Medulla oblongata (tissue), 1 donor: ENCODE results near the gene RPS18.

Experiments
- DNase-seq: peaks from one replicate; pipeline ENCODE4 v3.0.0-alpha.2; 2015; ENCODE audit errors: extremely low spot score

RPS18 gene

GRCh38 chr6:33289784-33290315, 18.0 kb downstream of the RPS18 start:
- no peak for DNase-seq

DNA sequence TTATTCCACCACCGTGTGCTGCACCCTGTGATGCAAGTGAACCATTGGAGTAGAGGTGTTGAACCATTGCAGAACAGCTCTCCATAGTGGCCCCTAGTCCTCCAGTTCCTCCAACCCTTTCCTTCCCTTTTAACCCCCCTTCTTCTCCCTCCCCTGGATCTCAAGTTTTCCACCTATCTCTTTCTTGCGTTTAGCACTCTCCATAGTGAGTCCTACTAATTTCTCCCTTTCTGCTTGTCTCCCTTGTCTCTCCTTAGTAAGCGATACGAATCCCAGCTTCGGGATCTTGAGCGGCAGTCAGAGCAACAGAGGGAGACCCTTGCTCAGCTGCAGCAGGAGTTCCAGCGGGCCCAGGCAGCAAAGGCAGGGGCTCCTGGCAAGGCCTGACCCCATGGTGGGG, 18.6 kb downstream of the RPS18 start:
- DNase-seq = no peak

DNA sequence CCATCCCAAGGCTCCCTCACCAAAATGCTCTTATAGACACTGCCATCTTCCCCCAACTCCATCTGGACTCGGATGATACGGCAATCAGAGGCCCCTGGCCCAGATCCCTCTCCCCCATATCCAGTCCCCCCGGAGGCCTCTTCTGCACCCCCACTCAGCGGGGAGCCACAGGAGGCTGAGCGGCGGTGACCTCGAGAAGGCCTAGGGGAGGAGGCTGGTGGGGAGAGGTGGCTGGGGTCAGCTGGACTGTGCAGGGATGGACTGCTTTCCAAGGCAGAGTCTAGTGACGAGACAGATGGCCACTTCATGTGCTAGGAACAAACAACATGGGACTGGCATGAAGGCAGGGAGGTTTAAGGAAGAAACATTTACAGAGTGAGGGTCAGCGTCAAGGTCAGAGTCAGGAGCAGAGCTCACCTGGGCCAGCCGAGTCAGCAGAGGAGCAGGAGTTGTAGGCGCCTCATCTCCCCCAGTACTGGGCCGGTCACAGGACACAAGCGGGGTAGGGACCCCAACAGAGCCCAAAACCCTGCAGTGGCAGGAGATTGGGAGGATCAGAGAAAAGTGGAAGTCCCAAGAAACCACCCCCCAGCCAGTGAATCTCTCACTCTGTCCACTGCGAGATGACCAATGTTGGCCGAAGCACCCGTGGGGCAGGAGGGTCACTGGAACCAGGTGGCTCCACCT, 21.3 kb downstream of the RPS18 start:
- no peak for DNase-seq

- DNase-seq = no peak
Measured at GRCh38 chr6:33294086-33294823, 22.4 kb downstream of the RPS18 start.

- DNase-seq = no peak
Measured at GRCh38 chr6:33295621-33296369, 23.9 kb downstream of the RPS18 start.

GRCh38 chr6:33296797-33297405, 25.0 kb downstream of the RPS18 start:
- DNase-seq = no peak

DNA sequence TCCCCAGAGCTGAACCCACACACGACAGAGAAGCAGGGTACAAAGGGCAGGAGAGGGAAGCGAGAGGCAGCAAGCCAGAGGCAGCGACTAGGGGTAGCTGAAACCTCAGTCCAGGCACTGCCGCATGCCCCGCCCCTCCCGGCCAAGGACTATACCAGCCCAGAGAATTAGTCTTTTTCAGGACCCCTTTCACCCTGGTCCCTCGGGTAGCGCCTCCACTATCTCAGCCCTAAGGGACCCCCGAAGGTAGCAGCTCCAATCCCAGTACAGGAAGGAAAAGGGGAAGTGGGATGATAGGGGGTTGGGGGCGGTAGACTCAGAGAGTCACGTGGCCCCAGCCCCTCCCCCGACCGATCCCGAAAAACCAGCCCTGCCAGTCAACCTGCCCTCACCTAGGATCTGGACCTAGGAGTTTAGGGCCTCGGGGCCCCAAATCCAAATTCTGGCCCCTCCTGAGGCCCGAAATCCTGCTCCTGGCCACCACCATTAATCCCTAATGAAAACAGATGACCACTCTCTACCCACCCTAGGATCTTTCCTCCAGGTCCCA, 25.6 kb downstream of the RPS18 start:
- no peak for DNase-seq

DNA sequence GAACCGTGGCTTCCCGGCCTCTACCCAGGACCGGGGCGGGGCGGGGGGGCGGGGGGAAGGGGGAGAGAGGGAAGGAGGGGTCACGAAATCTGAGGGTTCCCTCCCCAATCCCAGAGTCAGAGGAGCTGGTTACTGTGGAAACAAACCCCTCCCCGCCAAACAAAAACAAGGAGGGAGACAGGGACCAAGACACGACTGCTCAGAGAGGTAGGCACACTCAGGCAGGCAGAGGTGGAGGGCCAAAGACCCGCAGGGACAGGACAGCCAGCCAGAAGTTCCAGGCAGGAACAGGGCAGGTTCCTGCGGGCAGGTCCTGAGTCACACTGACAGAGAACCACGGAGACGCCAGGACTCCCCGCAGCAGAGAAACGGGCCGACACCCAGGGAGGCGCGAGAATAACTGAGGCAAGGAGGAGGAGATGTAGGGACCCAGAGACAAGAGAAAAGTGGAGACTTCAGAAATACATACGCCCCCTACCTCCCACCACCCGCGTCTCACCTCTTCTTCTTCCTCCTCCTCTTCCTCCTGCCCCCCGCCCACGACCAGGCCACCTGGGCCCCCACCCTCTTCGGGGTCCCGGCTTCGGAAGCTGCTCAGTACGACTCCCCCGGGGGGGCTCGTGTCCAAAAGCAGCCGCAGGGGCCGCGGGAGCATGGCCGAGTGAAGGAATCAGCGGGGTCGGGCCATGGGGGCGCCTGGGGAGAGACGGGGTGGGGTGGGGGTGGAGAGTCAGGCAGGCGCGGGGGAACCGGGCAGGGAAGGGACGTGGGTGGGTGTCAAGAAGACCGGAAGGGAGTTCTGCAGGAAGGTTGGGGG, 26.3 kb downstream of the RPS18 start:
- peak; percentile 72 for DNase-seq

DNA sequence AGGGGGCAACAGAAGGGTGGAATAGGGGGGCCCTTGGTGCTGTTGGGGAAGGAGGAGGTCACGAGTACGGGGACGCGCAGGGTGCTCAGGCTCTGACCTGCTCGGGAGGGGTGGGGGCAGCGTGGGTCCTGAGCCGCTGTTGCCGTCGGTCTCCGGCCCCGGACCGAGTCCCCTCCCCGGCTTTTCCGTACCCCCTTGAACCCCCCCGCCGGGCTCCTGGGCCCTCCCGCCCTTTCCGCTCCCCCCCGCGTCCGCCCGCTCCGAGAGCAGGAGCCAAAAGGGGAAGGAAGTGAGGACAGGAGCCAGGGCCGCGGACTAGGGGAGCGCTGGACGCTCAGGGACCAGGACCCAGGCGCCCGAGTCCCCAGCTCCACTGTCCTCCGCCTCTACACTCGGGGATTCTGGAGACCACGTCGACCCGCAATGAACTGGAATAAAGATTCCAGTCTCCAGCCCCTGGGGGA, 26.9 kb downstream of the RPS18 start, which contains the start of gene RGL2:
RGL2 (minus strand) TSS at position 170 of the 464 bp plus-strand sequence. CDS start 332 bp downstream, outside the sequence.
- peak; percentile 89 for DNase-seq

- DNase-seq = peak; percentile 93
Measured at GRCh38 chr6:33299237-33299944, 27.5 kb downstream of the RPS18 start.

DNA sequence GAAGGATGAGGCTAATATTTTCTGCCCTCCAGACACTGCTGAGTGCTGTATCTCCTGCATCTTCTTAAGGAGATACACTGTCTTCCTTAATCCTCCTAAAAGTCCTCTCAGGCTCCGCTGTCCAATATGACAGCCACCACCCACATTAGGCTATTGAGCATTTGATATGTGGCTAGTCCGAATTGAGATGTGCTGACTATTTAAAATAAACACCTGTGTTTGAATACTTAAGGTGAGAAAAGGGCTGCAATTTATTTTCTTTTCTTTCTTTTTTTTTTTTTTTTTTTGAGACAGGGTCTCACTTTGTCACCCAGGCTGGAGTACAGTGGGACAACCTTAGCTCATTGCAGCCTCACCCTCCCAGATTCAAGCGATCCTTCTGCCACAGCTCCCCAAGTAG, 30.0 kb downstream of the RPS18 start:
- no peak for DNase-seq

DNA sequence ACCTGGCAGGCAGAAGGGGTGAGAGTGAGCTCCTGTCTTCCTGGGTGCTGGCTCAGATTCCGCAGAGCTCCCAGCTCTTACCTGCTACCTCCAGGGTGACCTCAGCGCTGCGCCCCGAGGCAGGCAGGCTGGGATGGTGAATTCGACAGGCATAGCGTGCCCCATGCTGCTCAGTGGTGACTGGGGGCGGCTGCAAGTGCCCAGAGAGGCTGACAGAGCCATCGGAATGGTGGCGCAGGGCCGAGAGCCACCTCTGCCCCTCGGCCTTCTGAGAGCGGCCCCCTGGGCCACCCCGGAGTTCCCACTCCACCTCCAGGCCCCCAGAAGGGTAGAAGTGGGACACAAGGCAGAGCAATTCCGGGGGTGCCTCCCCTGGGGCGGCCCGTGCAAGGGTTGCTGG, 32.3 kb downstream of the RPS18 start:
- no peak for DNase-seq

DNA sequence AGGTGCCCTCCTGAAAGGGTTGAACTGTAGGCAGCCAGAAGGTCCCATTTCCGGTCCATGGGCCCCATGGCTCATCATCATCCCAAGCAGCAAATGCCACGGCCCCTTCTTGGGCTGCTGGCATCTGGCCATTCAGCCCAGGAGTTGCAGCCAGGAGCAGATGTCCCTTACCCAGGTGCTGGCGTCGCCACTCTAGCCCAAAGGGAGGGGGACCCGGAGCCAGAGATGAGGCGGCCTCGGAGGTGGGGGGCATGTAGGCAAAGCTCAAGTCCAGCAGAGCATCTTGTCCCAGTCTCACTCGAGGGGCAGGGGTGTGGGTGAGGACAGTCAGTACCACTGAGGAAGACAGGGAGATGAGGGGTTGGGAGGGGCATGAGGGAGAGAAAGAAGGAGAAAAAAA, 33.2 kb downstream of the RPS18 start:
- no peak for DNase-seq

DNA sequence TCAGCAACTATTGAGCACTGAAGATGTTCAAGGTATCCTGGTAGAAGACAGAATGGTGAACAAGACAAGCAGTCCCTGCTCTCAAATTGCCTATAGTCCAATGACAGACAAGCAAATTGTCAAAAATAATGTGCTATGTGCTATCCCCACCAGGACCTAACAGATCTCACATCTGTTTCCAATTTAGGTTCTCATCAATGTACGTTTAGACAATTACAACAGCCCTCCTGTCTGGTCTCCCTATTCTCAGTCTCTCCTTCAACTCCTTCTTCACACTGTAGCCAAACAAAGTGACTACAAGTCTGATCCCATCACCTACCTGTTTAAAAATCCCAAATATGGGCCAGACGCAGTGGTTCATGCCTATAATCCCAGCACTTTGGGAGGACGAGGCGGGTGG, 34.5 kb downstream of the RPS18 start:
- no peak for DNase-seq

DNA sequence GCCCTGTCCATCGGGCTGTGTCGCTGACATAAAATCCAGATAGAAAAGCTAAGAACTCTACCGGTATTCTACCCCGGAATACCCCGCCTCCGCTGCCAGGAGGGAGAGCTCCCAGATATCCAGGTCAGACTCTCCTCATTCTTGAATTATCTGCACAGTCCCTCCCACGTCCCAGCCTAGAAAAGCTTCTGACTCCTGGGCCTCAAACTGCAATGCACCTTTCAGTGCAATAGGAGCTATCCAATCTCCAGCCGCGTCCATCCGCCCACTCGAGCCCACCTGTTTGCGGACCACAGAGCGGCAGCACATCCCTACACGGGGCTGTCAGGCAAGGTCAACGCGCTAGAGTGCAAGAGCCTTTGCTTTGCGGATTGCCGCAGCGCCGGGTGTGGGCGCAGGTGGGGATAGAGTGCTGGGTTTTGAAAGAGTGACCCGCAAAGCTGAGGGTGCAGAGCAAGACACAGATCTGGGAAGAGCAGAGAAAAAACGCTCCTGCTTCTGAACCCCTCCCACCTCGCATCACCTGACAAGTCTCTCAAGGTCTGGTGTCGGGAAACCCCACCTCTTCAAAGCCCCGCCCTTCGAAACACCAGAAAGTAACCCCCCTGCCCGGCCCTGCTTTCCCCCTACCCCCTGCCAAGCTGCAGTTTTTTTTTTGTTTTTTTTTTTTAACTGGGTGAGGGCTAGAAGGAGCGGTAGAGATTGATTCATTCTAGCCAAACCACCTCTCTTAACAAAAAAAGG, 40.7 kb downstream of the RPS18 start:
- DNase-seq = peak; percentile 77

DNA sequence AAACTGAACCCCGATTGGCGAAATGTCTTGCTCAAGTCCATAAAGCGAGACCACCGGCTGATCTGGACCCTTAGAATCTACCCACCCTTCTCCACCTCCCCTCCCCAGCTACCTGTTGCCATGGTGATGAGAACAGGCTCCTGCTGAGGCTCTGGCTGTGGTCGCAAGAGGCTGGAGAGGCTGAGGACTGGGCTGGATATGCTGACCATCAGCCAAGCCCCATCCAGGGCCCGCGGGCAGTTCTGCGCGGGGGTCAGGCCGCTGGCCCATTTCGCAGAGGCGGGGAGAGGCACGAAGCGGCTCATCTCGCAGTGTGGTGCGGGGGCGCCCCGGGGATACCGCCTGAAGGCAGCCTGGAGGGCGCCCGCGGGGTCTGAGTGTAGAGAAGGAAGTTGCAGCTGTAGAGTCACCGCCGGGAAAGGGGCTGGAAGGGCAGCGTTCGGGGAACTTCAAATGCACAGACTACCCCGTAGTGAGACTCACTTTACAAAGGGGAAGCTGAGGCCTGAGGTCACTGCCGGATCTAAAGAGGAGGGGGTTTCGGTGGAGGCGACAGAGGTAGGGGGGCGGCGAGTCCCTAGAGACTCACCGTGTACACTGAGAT, 41.3 kb downstream of the RPS18 start:
- peak; percentile 49 for DNase-seq

- DNase-seq = peak; percentile 74
Measured at GRCh38 chr6:33313709-33314514, 42.0 kb downstream of the RPS18 start, which contains the start of gene TAPBP. Gene TAPBP (minus strand): TSS chr6:33314078. CDS start chr6:33314041, 37 bp downstream.

DNA sequence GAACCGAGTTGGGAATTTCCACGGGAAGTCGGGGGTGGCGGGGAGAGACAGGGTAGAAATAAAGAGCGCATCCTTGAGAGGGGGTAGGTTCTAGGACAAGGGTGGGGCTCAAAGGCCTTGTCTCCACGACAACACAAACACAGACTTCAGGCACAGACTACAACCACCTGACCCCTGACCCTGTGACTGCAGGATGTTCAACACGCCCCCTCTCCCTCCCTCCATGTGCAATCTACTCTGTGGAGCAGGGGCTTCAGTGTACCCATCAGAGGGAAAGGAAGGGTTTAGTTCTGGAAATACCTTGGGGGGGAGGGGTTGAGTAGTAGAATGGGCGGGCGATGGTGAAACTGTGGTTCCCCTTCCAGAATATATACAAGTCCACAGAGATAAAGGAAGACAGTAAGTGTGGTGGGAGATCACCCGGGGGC, 42.7 kb downstream of the RPS18 start:
- peak; percentile 67 for DNase-seq
